ENCODE measurements around the gene CUBN.

GRCh38 chr10:17176091-17176490 is 46.5 kb upstream of the CUBN start:
- TF ChIP-seq CTCF (IDR thresholded peaks at IDR 0.05) (no peak), POLR2A (IDR thresholded peaks at IDR 0.05) (no peak)
